ENCODE data around the gene FZD1.

- TF ChIP-seq RAD21 (CRISPR knock-in tag; IDR thresholded peaks at IDR 0.05) (no peak), MAFF (IDR thresholded peaks at IDR 0.05; ENCODE audit: low read depth, low read length) (no peak), CTCF (CRISPR knock-in tag; IDR thresholded peaks at IDR 0.05) (no peak), ZNF34 (CRISPR knock-in tag; IDR thresholded peaks at IDR 0.05; ENCODE audit: borderline replicate concordance) (no peak), SRF (IDR thresholded peaks at IDR 0.05; ENCODE audit: low read depth, low read length) (no peak), ZBTB38 (CRISPR knock-in tag; IDR thresholded peaks at IDR 0.05) (no peak), ATF7 (IDR thresholded peaks at IDR 0.05) (no peak), ATF7 (CRISPR knock-in tag; IDR thresholded peaks at IDR 0.05) (no peak), POLR2AphosphoS5 (IDR thresholded peaks at IDR 0.05; ENCODE audit: low read depth, low read length) (no peak)
- TF ChIP-seq, protein P1, sequence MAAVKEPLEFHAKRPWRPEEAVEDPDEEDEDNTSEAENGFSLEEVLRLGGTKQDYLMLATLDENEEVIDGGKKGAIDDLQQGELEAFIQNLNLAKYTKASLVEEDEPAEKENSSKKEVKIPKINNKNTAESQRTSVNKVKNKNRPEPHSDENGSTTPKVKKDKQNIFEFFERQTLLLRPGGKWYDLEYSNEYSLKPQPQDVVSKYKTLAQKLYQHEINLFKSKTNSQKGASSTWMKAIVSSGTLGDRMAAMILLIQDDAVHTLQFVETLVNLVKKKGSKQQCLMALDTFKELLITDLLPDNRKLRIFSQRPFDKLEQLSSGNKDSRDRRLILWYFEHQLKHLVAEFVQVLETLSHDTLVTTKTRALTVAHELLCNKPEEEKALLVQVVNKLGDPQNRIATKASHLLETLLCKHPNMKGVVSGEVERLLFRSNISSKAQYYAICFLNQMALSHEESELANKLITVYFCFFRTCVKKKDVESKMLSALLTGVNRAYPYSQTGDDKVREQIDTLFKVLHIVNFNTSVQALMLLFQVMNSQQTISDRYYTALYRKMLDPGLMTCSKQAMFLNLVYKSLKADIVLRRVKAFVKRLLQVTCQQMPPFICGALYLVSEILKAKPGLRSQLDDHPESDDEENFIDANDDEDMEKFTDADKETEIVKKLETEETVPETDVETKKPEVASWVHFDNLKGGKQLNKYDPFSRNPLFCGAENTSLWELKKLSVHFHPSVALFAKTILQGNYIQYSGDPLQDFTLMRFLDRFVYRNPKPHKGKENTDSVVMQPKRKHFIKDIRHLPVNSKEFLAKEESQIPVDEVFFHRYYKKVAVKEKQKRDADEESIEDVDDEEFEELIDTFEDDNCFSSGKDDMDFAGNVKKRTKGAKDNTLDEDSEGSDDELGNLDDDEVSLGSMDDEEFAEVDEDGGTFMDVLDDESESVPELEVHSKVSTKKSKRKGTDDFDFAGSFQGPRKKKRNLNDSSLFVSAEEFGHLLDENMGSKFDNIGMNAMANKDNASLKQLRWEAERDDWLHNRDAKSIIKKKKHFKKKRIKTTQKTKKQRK (IDR thresholded peaks at IDR 0.05; ENCODE audit: low read length): no peak
Observed at GRCh38 chr7:91230100-91230499, 34.1 kb upstream of the FZD1 start.
